T-helper 2 cell treated with Interferon-gamma antibody and Interleukin-4, amounts not matched to agents 100 ng/mL and 5 ng/mL, for 36 hours (primary cell): ENCODE data around the gene NRSN1. TPM values are rescaled to one million over a fixed set of nuclear protein-coding genes. Genes with fewer than 3 reads are reported as not detected.

ENCODE experiments used
- intact Hi-C: fragments of 100-400 bp; cut with micrococcal nuclease; formaldehyde crosslinking; loops from one replicate; pipeline ENCODE4 v1.15.1; 2023
- total RNA-seq: library from RNA; stranded (reverse); gene quantifications from 2 replicates; pipeline ENCODE4 v1.2.3, GENCODE V29; 2022

The NRSN1 gene, protein sequence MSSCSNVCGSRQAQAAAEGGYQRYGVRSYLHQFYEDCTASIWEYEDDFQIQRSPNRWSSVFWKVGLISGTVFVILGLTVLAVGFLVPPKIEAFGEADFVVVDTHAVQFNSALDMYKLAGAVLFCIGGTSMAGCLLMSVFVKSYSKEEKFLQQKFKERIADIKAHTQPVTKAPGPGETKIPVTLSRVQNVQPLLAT
- not detected in 2 replicates for total RNA-seq

DNA sequence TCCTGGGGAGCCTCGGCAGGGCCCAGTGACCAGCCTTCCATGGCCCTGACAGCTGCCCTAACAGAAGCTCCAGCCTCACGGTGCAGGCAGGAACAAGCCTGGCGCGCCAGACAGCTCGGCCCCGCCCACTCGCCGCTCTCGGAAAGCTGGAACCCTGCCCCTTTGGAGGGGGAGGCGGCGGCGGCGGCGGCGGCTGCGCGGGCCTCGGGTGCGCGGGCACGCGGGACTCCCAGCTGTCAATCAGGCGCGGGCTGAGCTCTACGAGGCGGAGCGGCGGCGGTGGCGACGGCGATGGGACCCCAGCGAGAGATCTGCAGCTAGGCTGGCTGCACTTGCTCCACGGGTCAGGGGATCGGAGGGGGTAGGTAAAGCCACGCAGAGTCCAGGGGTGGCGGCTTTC lies at the start of gene NRSN1:
TSS of gene NRSN1 (plus strand) at position 236 of the 400 bp plus-strand sequence. CDS start 8,113 bp downstream, outside the sequence.
- intact Hi-C loops: no loop called here

DNA sequence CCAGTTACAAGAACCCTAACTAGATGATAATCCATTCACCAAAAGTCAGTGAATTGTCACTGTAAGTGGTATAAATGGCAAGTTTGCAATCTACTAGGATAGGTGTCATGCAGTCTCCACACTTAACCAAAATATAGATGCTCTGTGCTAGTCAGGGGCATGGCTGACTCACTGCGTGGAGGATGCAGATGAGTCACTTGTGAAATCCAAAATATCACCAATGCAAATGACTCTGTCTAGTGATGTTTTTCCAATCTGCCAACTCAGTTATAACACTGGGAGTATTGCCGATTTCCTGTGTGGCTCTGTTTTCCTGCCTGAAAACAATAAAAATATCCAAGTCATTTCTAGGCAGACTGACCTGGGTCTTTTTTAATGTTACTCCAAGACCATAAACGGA lies 47.8 kb upstream of the NRSN1 start:
- intact Hi-C loops: no loop called here

DNA sequence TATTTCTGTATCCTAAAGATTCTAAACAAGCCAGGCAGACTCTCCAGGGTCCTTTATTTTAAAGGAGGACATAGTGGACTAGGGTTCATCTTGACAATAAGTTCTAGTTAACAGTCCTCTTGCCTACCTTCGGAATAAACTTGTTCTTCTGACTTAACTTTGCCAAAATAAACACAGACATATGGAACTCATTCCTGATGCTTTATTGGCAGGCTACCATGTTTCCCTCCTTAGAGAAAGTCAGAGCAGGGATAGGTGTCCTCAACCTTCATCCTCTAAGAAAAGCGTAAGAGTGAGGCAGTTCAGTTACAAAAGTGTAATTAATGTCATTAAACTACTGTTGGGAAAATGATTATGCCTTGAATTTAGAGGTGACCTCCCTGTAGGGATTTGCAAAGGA lies 46.9 kb upstream of the NRSN1 start:
- intact Hi-C loops: no loop called here

DNA sequence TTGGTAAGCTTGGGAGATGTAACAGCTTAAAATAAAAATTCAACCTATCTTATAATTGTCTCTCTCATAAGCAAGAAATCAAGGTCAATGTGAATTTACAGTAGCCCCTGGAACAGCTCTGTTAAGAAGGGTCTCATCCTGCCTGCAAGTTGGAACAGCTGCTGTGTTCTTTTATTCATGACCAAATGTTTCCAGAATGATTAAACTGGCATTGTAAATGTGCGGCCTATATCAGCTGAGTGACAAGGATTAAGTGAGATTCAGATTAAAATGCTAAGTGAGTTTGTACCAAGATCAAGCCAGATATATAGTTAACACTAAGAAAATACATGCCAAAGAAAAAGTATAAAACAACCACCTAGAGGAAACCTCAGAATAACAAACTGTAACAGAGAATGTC lies 45.3 kb upstream of the NRSN1 start:
- intact Hi-C loops: no loop called here

DNA sequence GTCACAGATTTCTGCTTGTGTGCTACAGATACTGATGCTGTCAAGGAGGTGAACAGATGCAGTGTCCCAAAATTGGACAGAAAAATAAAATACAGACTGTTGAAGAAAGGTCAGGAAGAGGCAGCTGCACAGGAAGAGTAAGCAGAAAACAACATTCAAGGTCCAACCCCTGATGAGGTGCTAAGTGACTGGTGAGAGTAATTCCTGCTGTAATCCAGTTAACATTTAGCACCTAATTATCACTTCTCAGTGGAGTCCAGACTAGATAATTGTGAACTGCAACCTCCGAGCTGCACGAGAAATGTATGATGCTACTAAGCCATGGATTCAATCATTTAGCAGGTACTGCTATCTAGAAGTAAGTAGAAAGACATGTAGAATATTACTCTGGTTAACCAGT lies 36.3 kb upstream of the NRSN1 start:
- intact Hi-C loops: no loop called here

DNA sequence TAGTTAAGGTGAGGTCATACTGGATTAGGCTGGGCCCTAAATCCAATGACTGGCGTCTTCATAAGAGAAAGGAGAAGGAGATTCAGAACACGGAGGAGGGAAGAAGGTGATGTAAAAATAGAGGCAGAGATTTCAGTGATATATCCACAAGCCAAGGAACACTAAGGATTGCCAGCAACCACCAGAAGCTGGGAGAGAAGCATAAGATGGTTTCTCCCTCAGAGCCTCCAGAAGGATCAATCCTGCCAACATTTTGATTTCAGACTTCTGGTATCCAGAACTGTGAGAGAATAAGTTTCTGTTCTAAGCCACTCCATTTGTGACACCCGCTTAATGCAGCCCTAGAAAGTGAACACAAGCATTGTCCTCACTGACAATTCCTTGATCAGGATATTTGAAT lies 33.6 kb upstream of the NRSN1 start:
- intact Hi-C loops: no loop called here

DNA sequence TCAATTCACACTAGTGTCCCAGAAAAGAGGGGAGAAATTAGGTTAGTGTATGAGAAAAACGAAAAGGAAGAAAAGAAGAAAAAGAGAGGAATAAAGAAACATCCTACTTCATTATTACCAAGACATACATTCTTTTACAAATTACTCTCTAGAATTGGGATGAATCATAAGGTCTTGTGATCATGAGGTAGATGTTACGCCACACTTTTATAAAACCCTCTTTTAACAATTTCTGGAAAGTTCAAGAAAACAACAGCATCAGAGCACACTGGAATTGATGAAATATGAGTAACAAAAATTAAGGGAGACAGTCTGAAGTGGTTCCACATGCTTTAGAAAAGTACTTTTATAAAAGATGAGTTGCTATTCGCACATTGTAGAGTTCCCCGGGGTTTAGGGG lies 32.6 kb upstream of the NRSN1 start:
- intact Hi-C loops: no loop called here

DNA sequence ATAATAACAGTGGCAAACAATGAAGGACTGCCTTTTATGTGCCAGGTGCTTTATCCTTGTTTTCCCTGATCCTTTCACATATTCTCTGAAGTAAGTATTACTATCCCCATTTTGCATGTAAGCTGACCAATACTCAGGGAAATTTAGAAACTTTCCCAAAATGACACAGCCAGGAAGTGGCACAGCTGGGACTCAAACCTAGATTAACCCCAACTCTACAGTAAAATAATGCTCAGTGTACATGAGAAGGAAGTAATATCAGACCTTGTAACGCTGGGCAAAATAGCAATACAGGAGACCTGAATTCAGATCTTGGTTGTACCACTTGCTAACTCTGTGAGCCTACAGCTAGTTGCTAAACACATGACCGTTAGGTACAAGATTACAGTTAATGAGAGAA lies 26.8 kb upstream of the NRSN1 start:
- intact Hi-C loops: no loop called here

DNA sequence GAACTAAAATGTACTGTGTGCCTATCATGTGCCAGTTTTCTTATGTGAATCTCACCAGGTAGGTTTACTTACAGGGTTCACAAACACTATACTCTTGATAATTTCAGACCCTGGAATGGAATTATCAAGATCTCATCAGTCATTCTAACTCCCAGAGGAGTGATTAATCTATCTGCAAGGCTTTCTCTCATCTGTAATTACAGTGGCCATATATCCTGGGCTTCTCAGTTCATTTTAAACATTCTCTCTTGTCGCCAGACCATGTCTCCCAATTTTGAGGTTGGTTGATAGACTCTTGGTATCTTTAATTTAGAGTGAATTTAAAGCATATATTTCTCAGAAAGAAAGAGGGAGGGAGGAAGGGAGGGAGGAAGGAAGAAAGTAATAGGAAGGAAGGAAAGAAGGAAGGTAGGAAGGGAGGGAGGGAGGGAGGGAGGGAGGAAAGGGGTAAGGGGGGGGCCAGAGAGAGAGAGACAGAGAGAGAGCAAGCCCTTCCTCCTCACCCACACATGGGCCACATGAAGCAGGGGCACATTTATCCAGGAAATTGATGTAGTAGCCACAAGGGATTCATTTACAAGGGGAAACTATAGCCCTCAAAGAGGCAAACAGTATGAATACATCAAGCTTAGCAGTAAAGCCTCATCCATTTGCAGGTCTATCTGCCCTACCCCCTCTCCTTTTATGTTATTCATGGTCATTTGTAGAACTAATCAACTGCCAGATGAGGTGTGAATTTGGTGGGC lies 25.8 kb upstream of the NRSN1 start:
- intact Hi-C loops: no loop called here

DNA sequence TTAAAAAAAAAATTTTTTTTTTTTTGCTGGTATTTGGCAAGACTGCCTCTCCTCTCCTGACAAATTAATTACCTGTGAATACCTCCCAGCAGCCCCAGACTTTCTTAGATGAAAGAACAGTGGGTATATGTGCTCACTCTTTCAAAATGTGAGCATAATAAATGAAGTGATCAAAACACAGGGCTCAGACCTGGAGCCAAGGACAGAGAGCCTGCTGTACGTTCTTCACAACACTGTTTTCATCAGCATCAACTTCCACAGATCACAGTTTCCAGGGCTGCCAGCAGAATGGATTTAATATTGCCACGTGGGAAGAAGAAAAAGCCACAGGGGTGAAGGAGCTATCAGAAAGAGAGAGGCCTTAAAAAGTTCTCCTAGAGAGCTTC lies 25.3 kb upstream of the NRSN1 start:
- intact Hi-C loops: no loop called here

DNA sequence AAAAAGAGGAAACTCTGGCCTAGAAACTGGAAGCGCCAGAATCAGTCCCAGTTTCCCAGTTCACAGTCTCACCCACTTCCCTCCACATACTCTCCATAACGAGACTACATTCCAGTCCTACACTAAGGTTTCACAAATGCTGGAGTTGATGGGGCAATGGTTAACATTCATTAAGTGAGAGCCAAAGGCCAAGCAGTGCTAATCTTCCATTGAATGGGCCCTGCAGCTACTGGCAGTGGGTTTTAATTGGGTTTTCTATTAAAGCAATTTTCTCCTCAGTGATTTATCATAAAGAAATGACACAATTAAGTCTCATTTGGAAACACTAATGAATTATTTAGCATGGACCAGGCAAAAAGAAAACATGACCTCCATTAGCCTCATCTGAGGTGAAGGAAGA lies 20.8 kb upstream of the NRSN1 start:
- intact Hi-C loops: no loop called here

DNA sequence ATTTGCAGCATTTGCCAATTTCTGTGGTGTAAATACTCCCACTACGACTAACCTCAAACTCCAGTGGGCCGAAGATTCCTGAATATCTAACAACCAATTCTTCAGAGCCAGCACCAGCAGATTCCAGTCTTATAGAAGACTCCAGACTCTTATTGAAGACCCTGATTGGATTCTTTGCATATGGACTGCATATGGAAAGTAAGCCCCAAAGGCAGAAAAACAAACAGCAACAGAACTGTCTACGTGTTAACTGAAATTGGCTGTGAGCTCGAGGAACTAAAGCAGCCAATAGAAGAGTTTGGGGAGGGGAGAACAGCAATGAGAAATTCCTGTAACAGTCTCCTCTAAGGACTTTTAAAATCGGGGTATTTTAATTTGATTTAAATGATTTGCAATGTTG lies 19.7 kb upstream of the NRSN1 start:
- intact Hi-C loops: no loop called here

DNA sequence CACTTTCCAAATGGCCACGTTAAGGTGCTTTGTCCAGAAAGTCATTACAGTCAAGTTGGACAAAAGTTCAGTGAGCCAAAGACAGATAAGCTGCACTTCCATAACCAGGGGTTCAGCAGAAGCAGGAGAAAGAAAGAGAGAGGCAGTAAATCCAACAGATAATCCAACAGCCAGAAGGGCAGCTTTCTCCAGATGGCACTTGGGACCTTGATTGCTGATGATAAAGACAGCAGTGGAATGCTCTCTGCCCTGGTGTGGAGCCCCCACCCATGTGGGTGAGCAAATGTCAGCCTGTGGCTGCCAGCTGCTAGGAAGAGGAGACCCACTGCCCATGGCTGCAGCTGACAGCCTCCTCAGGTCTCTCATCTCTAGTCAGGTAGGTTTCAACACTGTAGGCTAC lies 18.7 kb upstream of the NRSN1 start:
- intact Hi-C loops: no loop called here

DNA sequence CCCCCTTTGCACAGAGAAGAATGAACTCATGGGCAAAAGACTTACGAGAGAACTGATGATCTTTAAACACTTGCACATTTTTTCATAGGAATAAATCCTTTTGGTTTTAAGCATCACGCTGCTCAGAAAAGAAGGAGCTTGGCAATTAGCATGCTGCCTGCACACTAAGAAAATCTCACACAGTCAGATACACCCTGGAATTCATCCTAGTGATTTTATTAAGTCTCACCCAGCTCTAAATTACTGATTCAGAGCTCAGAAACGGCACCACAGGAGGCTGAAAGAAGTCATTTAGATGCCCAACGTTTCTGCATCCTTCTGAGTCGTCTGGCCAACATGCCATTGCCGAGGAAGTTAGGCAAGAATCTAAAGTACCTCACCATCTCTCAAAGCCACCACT lies 18.0 kb upstream of the NRSN1 start:
- intact Hi-C loops: no loop called here

DNA sequence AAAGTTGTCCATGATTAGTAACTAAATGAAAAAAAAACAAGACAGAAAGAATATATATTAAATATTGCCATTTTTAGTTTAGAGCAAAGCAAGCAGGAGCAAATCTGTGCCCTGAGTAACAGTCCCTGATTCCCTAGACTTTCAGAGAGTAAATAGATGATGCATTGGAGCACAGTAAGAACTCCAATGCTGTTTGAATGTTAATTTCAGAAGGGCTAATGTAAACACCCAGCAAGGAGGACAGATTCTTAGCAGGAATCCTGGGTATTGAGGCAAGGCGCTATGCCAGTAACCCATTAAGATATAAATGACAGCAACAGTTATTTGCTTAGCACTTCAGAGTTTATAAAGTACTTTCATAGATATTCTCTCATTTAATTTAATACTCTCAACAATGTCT lies 15.6 kb upstream of the NRSN1 start:
- intact Hi-C loops: no loop called here

DNA sequence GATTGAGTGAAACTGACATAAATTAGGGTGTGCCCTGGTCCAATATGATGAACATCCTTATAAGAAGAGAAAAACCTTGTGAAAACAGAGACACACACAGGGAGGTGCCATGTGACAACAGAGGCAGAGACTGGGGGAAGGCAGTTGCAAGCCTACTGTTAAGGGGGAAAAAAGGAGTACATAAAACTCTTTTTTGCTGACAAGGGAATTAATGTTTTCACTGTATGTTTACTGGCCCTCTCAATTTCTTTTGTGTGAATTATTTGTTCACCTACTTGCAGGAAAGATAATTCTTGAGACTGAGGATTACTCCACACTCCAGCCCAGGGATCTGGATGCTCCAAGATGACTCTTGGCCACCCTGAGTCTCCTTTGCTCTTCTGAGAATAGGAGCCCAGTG lies 12.1 kb upstream of the NRSN1 start:
- intact Hi-C loops: no loop called here

DNA sequence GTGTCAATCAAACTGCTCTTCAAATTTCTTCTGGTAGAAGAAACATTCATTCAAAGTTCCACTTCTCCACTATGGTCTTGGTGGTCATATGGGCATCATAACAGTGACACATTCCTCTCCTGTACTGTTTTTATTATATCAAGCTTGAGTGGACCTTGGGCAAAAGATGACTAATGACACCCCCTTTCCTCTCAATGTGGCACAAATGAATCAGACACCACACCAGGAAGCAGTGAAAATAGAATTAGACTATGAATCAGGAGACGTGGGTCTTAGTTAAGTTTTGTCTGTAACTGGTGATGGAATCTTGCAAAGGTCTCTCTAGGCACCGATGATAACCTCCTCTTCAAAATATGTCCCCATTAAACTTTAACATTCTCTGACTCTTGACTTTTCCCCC lies 9.0 kb upstream of the NRSN1 start:
- intact Hi-C loops: no loop called here

DNA sequence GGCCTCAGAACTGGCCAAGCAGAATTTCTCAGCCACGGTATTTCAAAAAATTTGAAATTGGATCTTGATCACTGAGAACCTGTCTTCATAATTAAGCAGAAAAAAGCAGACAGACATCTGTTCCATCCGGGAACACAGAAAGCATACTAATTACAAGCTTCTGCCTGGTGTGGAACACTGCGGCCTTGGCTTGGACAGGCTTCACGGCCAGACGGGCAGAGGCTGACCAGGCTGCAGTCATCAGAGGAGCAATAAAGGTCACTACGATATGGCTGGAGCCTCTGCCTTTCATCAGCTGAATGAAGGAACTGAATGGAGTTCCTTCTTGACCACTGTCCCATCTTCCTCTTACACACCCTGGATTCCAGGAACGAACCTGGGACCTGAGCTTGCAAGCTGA lies 3.9 kb upstream of the NRSN1 start:
- intact Hi-C loops: no loop called here

DNA sequence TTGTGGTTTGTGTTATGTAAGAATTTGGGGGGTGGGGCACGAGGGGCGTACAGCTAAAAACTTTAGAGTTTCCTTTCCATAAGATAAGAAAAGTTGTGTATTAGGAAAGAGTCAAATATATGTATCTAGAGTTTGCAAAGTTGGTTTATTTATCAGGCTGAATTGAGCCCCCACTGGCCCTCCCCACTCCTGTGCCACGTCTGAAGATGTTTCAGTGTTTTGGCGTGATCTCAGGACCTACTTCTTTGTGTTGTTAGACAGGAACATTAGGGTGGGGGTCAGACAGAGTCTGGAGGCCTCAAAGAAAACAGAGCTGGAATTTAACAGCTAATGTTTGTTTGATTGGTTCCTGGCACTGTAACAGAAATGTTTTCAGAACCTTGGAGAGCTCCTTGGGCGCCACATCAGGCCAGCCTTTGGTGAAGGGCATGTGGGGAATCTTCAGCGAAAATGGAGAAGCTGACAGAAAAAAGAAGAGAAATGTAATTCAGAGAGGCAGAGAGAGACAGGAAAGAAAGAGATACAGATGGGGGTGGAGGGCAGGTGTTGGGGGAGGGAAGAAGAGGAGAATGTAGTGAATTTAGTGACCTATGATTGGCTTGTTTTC lies 674 bp downstream of the NRSN1 start:
- intact Hi-C loops: no loop called here

DNA sequence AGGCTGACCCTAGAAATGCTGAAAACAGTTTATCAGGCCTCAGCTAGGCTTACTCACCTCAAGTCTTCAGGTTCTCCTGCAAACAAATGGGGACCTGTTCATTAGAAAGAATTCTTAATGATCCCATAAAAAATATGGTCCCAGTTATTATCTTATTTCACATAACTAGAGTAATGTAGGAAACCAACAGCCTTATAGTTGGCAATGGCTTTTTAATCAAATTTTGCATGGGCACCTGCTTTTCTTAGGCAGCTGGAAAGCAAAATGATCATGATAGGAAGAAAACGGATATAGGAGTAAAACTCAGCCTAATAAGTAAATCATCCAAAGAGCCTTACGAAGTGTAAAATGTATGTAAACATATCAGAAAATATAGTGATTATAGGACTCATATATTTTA lies 1.3 kb downstream of the NRSN1 start:
- intact Hi-C loops: no loop called here

DNA sequence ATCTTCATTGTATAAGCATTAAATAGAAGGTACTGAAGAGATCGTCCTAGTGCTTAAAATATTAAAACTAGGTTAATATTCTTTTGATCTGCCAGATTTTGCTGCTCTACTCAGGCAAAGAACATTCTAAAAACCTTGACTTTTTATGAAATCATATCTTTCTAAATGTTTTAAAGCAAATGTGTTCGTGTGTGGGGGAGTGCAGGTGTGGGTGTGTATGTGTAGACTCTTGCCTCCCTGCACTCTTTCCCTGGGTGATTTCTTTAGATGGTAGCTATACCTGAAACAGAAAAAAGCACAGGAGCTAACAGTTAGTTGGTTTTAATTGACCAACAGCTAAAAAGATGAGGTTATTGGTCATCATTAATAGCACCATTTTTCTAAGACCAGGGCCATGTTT lies 5.7 kb downstream of the NRSN1 start:
- intact Hi-C loops: no loop called here

DNA sequence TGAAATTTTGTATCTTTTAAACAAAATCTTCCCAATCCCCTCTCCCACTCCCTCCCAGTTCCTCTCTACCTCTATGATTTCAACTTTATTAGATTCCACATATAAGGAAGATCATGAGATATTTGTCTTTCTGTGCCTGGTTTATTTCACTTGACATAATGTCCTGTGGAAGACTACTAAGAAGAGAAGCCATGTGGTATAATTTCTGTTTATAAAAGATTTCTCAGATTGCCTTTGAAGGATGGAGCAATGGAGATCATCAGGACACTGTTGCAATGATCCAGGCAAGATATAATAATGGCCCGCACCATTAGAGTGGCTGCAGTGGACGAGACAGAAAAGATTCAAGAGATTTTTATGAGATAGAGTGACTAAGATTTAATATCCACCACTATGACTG lies 13.1 kb downstream of the NRSN1 start:
- intact Hi-C loops: no loop called here

DNA sequence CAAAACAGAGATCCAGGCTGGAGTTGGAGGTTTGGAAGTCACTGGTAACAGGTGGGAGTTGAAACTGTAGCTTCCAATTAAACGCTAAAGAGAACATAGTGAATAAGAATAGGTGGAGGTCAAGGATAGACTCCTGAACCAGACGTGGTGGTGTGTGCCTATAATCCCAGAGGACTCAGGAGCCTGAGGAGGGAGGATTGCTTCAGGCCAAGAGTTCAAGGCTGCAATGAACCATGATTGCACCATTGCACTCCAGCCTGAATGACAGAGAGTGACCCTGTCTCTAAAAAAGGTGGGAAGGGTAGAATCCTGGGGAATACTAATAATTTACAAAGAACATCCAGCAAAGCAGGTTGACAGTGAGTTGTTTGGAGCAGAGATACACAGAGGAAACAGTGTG lies 13.6 kb downstream of the NRSN1 start:
- intact Hi-C loops: no loop called here
